Urinary bladder (tissue), 4 donors: ENCODE measurements around the gene XCL1. TPM values are rescaled to one million over a fixed set of nuclear protein-coding genes. Genes with fewer than 3 reads are reported as not detected.
"Not testable (repeated sequence)": the region's sequence is repeated elsewhere in the genome, so short reads cannot be mapped to it uniquely, and the experiment has no call there.

Experiments used
- DNase-seq: peaks from one replicate; pipeline ENCODE4 v3.0.0-alpha.2; 2015; ENCODE audit errors: extremely low spot score
- H3K27ac ChIP-seq: one replicate; pipeline ENCODE4 v1.5.1; 2013; ENCODE audit warnings: low read depth, mild to moderate bottlenecking, moderate library complexity
- H3K36me3 ChIP-seq: one replicate; pipeline ENCODE4 v1.6.1; 2013; ENCODE audit warnings: mild to moderate bottlenecking, moderate library complexity; ENCODE audit not compliant: insufficient read depth
- H3K4me1 ChIP-seq: one replicate; pipeline ENCODE4 v1.6.1; 2013; ENCODE audit warnings: mild to moderate bottlenecking, moderate library complexity; ENCODE audit not compliant: insufficient read depth
- H3K4me3 ChIP-seq: one replicate; pipeline ENCODE4 v1.5.1; 2013; ENCODE audit warnings: low read depth, low read length
- WGBS: extraction: QIAGEN DNeasy Blood & Tissue Kit; methylation state at CpG from one replicate; pipeline ENCODE4 v1.1.7; 2013; 5-methylcytosine and 5-hydroxymethylcytosine counted together
- polyA plus RNA-seq: library from polyadenylated mRNA; stranded (reverse); fragments of 200-250 nt; gene quantifications from one replicate; pipeline ENCODE4 v1.2.3, GENCODE V29; 2013
- total RNA-seq: library from RNA; depleted of rRNA; stranded (reverse); fragments of >200 nt; gene quantifications from one replicate; pipeline ENCODE4 v1.2.3, GENCODE V29; 2014
- donor health status: healthy with polysubstance abuse.
- donor health status: healthy.

Gene XCL1
- total and polyA plus RNA-seq, 2 donors, result 0.30 TPM; not detected in 1

- Histone ChIP-seq H3K27ac (no peak overlapping the region), H3K36me3 (no peaks in the 10 kb centered on the region), H3K4me3 (no peak overlapping the region), H3K4me1 (no peaks in the 10 kb centered on the region)
- DNase-seq, result no peak
- WGBS, result 88% methylated on average over 5 of the region's 5 CpGs
These were observed 21.6 kb upstream of the XCL1 start for GRCh38 chr1:168554603-168555483.

DNA sequence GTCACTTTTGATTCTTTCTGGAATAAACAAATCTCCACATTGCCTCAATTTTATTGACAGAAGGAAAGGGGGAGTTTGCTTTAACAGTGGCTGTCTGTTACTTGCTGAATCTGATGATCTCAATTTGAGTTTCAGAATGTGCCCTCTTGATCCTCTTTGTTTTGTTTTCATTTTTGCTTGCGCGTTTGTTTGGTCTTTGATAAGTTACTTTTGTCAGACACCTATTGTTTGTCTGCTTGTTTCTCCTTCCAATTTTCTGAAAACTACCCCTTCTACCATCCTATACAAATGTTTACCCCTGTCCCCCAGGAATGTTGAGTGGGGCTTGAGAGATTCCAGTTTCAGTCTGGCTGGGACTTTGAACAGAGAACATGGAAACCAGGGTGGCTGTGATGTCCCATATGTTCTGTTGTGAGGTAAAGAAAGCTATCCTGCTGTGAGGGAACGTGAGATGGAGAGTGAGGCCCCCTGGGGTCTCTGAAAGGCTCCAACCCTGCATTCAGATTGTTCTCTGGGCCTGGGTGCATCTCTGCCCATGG is 20.8 kb upstream of the XCL1 start:
- H3K27ac ChIP-seq, result no peak overlapping the region
- no peak overlapping the region for H3K4me3 ChIP-seq
- DNase-seq, result no peak
- no peaks in the 10 kb centered on the region for H3K4me1 ChIP-seq
- WGBS, result 90% methylated on average over 3 of the region's 3 CpGs
- no peaks in the 10 kb centered on the region for H3K36me3 ChIP-seq

- DNase-seq, result no peak
- H3K27ac ChIP-seq, result no peak overlapping the region
- no peaks in the 10 kb centered on the region for H3K4me1 ChIP-seq
- H3K36me3 ChIP-seq, result no peaks in the 10 kb centered on the region
- no peak overlapping the region for H3K4me3 ChIP-seq
These were observed 19.8 kb upstream of the XCL1 start for GRCh38 chr1:168556647-168557046.

DNA sequence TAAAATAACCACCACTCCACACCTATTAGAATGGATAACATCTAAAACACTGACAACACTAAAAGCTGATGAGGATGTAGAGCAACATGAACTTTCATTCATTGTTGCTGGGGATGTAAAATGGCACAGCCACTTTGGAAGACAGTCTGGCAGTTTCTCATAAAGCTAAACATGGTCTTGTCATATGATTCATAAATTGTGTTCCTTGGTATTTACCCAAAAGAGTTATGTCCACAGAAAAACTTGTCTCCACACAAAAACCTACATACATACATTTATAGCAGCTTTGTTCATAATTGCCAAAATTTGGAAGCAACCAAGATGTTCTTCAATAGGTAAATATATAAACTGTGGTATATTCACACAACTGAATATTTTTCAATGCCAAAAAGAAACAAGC is 16.0 kb upstream of the XCL1 start:
- Histone ChIP-seq H3K27ac (no peak overlapping the region), H3K4me3 (no peak overlapping the region), H3K36me3 (no peaks in the 10 kb centered on the region), H3K4me1 (no peaks in the 10 kb centered on the region)
- no peak for DNase-seq

GRCh38 chr1:168561989-168562388 is 14.4 kb upstream of the XCL1 start:
- no peaks in the 10 kb centered on the region for H3K4me1 ChIP-seq
- H3K27ac ChIP-seq, result no peak overlapping the region
- WGBS, result 69% methylated on average over 2 of the region's 2 CpGs
- H3K36me3 ChIP-seq, result no peaks in the 10 kb centered on the region
- DNase-seq, result no peak
- no peak overlapping the region for H3K4me3 ChIP-seq

- Histone ChIP-seq H3K4me3 (no peak overlapping the region), H3K27ac (no peak overlapping the region), H3K36me3 (no peaks in the 10 kb centered on the region), H3K4me1 (no peaks in the 10 kb centered on the region)
- 27% methylated on average over 4 of the region's 4 CpGs for WGBS
- DNase-seq, result no peak
These were observed 10.6 kb upstream of the XCL1 start for GRCh38 chr1:168565825-168566224.

- no peak overlapping the region for H3K27ac ChIP-seq
- no peaks in the 10 kb centered on the region for H3K36me3 ChIP-seq
- 84% methylated on average over 1 of the region's 1 CpG for WGBS
- no peak overlapping the region for H3K4me3 ChIP-seq
- H3K4me1 ChIP-seq, result no peaks in the 10 kb centered on the region
- DNase-seq, result no peak
These were observed 9.4 kb upstream of the XCL1 start for GRCh38 chr1:168567007-168567406.

DNA sequence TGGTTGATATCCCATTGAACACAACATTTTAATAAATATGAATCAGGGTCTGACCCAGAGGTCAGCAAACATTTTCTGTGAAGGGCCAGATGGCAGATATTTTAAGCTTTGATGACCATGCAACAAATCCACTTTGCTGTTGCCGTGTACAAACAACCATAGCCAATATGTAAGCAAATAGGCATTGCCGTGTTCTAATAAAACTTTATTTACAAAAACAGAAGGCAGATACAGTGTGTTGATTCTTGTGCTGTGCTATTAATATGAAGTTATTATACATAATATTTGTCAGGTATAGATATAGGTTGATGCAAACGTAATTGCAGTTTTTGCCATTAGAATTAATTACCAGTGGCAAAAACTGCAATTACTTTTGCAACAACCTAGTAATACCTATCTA is 8.8 kb upstream of the XCL1 start:
- Histone ChIP-seq H3K36me3 (no peaks in the 10 kb centered on the region), H3K4me3 (no peak overlapping the region), H3K4me1 (no peaks in the 10 kb centered on the region), H3K27ac (no peak overlapping the region)
- 97% methylated on average over 3 of the region's 3 CpGs for WGBS
- no peak for DNase-seq

- Histone ChIP-seq H3K27ac (no peak overlapping the region), H3K4me1 (no peaks in the 10 kb centered on the region), H3K4me3 (no peak overlapping the region), H3K36me3 (no peaks in the 10 kb centered on the region)
- 41% methylated on average over 1 of the region's 1 CpG for WGBS
- no peak for DNase-seq
These were observed 8.1 kb upstream of the XCL1 start for GRCh38 chr1:168568346-168568745.

DNA sequence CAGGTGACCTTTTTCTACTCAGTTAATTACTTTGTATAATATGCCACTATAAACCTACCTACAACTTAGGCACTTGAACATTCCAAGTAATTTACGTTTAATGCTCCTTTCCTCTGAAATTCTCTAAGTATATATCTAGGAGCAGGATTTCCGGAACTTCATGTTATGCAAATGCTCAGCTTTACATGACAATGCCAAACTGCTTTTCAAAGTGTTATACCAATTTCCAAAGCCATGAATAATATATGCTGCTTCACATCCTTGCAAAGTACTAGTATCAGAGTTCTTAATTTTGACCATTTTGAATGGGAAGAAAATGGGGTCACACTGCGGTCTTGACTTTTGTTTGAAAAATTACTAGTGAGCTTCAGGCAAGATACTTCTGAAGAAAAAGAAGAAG is 5.8 kb upstream of the XCL1 start:
- H3K4me1 ChIP-seq, result no peaks in the 10 kb centered on the region
- WGBS, result 60% methylated on average over 3 of the region's 3 CpGs
- no peak for DNase-seq
- no peak overlapping the region for H3K27ac ChIP-seq
- H3K36me3 ChIP-seq, result no peaks in the 10 kb centered on the region
- H3K4me3 ChIP-seq, result no peak overlapping the region

DNA sequence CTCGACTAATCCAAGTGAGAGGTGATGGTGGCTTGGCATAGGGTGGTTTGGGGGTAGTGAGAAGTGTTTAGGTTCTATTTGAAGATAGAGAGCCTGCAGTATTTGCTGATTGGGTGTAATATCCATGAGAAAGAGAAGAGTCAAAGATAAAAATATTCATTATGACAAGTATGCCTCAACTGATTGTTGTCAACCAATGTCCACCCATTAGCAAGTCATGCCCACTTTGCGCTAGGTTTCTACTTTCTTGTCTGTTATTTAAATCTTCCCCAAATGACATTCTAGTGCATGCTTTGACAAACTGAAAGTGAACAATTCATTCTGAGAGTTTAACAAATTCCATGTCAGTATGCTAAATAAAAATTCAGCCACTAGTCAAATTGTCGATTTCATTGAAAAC is 3.8 kb upstream of the XCL1 start:
- Histone ChIP-seq H3K27ac (no peak overlapping the region), H3K4me3 (no peak overlapping the region), H3K4me1 (no peaks in the 10 kb centered on the region), H3K36me3 (no peaks in the 10 kb centered on the region)
- no peak for DNase-seq
- WGBS, result 93% methylated on average over 3 of the region's 3 CpGs

- not testable (repeated sequence) for H3K36me3 ChIP-seq, H3K4me3 ChIP-seq
- WGBS, result 11% methylated on average over 3 of the region's 4 CpGs
These were observed 2.2 kb upstream of the XCL1 start for GRCh38 chr1:168574234-168574633.

DNA sequence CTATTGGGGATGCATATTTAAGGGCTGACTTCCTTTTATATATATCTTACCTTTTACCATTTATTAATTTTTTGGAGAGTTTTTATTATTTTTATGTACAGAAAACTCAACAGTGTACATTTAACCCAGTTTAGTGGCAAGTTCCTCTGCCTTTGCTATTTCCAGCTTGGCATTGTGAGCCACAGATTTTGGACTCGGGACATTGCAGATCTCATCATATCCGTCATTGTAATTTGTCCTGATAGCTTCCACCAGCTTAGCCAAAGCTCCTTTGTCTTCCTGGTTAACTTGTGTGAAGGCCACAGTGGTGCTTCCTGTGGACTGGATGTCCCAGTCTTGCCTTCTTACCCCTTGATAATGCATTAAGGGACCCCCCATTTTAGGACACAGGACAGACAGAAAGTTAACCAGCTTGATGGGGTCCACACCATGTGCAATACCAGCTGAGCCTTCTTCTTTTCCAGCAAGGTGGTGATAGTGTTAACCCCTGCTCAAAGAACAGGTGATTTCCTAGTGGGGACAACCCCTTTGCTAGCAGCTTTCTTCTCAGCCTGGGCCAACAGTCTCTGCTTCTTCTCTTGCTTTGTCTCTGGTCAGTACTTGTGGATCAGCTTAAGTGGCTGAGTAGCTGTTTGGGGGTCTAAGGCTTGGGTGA is 2.3 kb downstream of the XCL1 start:
- H3K36me3 ChIP-seq, H3K27ac ChIP-seq, H3K4me3 ChIP-seq, DNase-seq, H3K4me1 ChIP-seq: not testable (repeated sequence)
- 81% methylated on average over 2 of the region's 2 CpGs for WGBS

More at GRCh38 chr1:168574234-168574633, 2.2 kb upstream of the XCL1 start:
- H3K27ac ChIP-seq, H3K4me1 ChIP-seq, DNase-seq: not testable (repeated sequence)

- H3K36me3 ChIP-seq, DNase-seq, H3K27ac ChIP-seq, H3K4me1 ChIP-seq, H3K4me3 ChIP-seq: not testable (repeated sequence)
- WGBS, result 96% methylated on average over 2 of the region's 2 CpGs
These were observed 3.9 kb downstream of the XCL1 start for GRCh38 chr1:168580290-168580689.
